WTC11 (cell line): ENCODE data around the gene CXCL8. TPM values are rescaled to one million over a fixed set of nuclear protein-coding genes. Genes with fewer than 3 reads are reported as not detected.
A peak's percentile ranks its signal among the peaks of the same experiment; 100 is the strongest.

ENCODE experiments used
- ATAC-seq: fragments of 200-7000 bp; cut with Tn5 transposase; 2 replicates; pipeline ENCODE4 v1.10.0; 2021; ENCODE audit warnings: mild to moderate bottlenecking, moderate library complexity
- CTCF ChIA-PET: fragments of 300-600 bp; sonication (Branson Sonifier 250); formaldehyde crosslinking; loops from one replicate; lab custom pipeline; 2021; ENCODE audit warnings: antibody characterized with exemption; lab: Charles Lee
- POLR2A ChIA-PET: fragments of 350-600 bp; sonication (Branson Sonifier 250); formaldehyde crosslinking; loops from one replicate; lab custom pipeline; 2021; ENCODE audit warnings: antibody characterized with exemption; lab: Charles Lee
- DNase-seq: peaks from one replicate; pipeline ENCODE4 v3.0.0; 2021; ENCODE audit warnings: low spot score
- H3K27ac Mint-ChIP-seq: 2 replicates; pipeline ENCODE4 v1.8.0; 2021; ENCODE audit warnings: mixed read lengths
- H3K27me3 Mint-ChIP-seq: 2 replicates; pipeline ENCODE4 v1.8.0; 2021; ENCODE audit warnings: low read depth, mild to moderate bottlenecking, moderate library complexity, mixed read lengths
- H3K36me3 Mint-ChIP-seq: 2 replicates; pipeline ENCODE4 v1.8.0; 2021; ENCODE audit warnings: mixed read lengths
- H3K4me1 Mint-ChIP-seq: 2 replicates; pipeline ENCODE4 v1.8.0; 2022; ENCODE audit warnings: mixed read lengths
- H3K4me3 Mint-ChIP-seq: 2 replicates; pipeline ENCODE4 v1.8.0; 2021; ENCODE audit warnings: mild to moderate bottlenecking, moderate library complexity, mixed read lengths
- H3K9me3 Mint-ChIP-seq: 2 replicates; pipeline ENCODE4 v1.8.0; 2021; ENCODE audit warnings: mixed read lengths
- E2F1 ChIP-seq: sonication (generic); formaldehyde crosslinking; IDR thresholded peaks from 2 replicates; pipeline ENCODE4 v1.8.0; 2022; ENCODE audit warnings: mild to moderate bottlenecking, missing genetic modification reagents
- ERG ChIP-seq: fragments of 250-450 bp; sonication (Bioruptor Pico); IDR thresholded peaks from 2 replicates; pipeline ENCODE4 v1.8.0; 2021; ENCODE audit warnings: mild to moderate bottlenecking
- ETV6 ChIP-seq: sonication (generic); formaldehyde crosslinking; IDR thresholded peaks from 2 replicates; pipeline ENCODE4 v1.8.1; 2022; ENCODE audit warnings: mild to moderate bottlenecking, missing genetic modification reagents
- FOXK1 ChIP-seq: sonication (generic); formaldehyde crosslinking; IDR thresholded peaks from 2 replicates; pipeline ENCODE4 v1.8.0; 2022; ENCODE audit warnings: mild to moderate bottlenecking, moderate library complexity, missing genetic modification reagents
- GABPB1 ChIP-seq: sonication (generic); formaldehyde crosslinking; IDR thresholded peaks from 2 replicates; pipeline ENCODE4 v1.8.1; 2023; ENCODE audit warnings: mild to moderate bottlenecking, missing genetic modification reagents
- HMGA2 ChIP-seq: fragments of 250-450 bp; sonication (Bioruptor Pico); IDR thresholded peaks from 2 replicates; pipeline ENCODE4 v1.4.0; 2021; ENCODE audit warnings: mild to moderate bottlenecking, moderate library complexity
- NR2C2 ChIP-seq: sonication (generic); formaldehyde crosslinking; IDR thresholded peaks from 2 replicates; pipeline ENCODE4 v1.8.0; 2022; ENCODE audit warnings: mild to moderate bottlenecking, missing genetic modification reagents
- SMAD3 ChIP-seq: sonication (generic); formaldehyde crosslinking; IDR thresholded peaks from 2 replicates; pipeline ENCODE4 v1.8.0; 2022; ENCODE audit warnings: missing genetic modification reagents, mild to moderate bottlenecking, borderline replicate concordance
- STAT6 ChIP-seq: sonication (generic); formaldehyde crosslinking; conservative IDR thresholded peaks from 2 replicates; pipeline ENCODE4 v1.8.1; 2023; ENCODE audit warnings: mild to moderate bottlenecking, low read depth, missing genetic modification reagents, moderate library complexity
- ZBTB43 ChIP-seq: sonication (generic); formaldehyde crosslinking; IDR thresholded peaks from 2 replicates; pipeline ENCODE4 v1.8.1; 2023; ENCODE audit warnings: mild to moderate bottlenecking, missing genetic modification reagents
- ZNF232 ChIP-seq: sonication (generic); formaldehyde crosslinking; IDR thresholded peaks from 2 replicates; pipeline ENCODE4 v1.8.0; 2022; ENCODE audit warnings: mild to moderate bottlenecking, missing genetic modification reagents
- ZNF263 ChIP-seq: sonication (generic); formaldehyde crosslinking; IDR thresholded peaks from 2 replicates; pipeline ENCODE4 v1.8.1; 2022; ENCODE audit warnings: low read depth, mild to moderate bottlenecking, moderate library complexity, missing genetic modification reagents
- ZNF396 ChIP-seq: fragments of 250-450 bp; sonication (Bioruptor Pico); IDR thresholded peaks from 2 replicates; pipeline ENCODE4 v1.8.0; 2021; ENCODE audit warnings: mild to moderate bottlenecking, moderate library complexity, borderline replicate concordance
- total RNA-seq: library from RNA; stranded (reverse); gene quantifications from 3 replicates; pipeline ENCODE4 v1.2.3, GENCODE V29; 2021
- TF ChIP-seq, protein P1 (sequence below): fragments of 250-450 bp; sonication (Bioruptor Pico); IDR thresholded peaks from 2 replicates; pipeline ENCODE4 v1.9.0; 2021; ENCODE audit warnings: moderate library complexity, mild to moderate bottlenecking, inconsistent platforms, borderline replicate concordance
- TF ChIP-seq, protein P2 (sequence below): sonication (generic); formaldehyde crosslinking; IDR thresholded peaks from 2 replicates; pipeline ENCODE4 v1.8.0; 2023; ENCODE audit warnings: missing genetic modification reagents, mild to moderate bottlenecking, borderline replicate concordance
- TF ChIP-seq, protein P3 (sequence below): sonication (generic); formaldehyde crosslinking; IDR thresholded peaks from 2 replicates; pipeline ENCODE4 v1.8.1; 2023; ENCODE audit warnings: mild to moderate bottlenecking, moderate library complexity, missing genetic modification reagents
- TF ChIP-seq, protein P4 (sequence below): sonication (generic); formaldehyde crosslinking; conservative IDR thresholded peaks from 2 replicates; pipeline ENCODE4 v1.8.1; 2022; ENCODE audit warnings: mild to moderate bottlenecking, missing genetic modification reagents

Gene CXCL8
- total RNA-seq, 1 experiment from 2014 or later = not detected

GRCh38 chr4:73703320-73703719, 37.0 kb upstream of the CXCL8 start (continued):
- TF ChIP-seq E2F1 (CRISPR knock-in tag) (no peak), ERG (CRISPR knock-in tag) (no peak), FOXK1 (CRISPR knock-in tag) (no peak), ZNF396 (CRISPR knock-in tag) (no peak)
- TF ChIP-seq, protein P1, sequence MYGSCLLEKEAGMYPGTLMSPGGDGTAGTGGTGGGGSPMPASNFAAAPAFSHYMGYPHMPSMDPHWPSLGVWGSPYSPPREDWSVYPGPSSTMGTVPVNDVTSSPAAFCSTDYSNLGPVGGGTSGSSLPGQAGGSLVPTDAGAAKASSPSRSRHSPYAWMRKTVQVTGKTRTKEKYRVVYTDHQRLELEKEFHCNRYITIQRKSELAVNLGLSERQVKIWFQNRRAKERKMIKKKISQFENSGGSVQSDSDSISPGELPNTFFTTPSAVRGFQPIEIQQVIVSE (CRISPR knock-in tag) = no peak
- TF ChIP-seq, all 79 proteins: peak for 0

- peak overlapping the region; percentile 94 for H3K27ac Mint-ChIP-seq
- peaks cover 19% of the 10 kb centered on the region for H3K9me3 Mint-ChIP-seq
- DNase-seq = no peak
- ChIA-PET POLR2A (no interaction called here), CTCF (interaction anchor here (1.1 to 1.3 kb wide), 2 partner anchors 430 to 484 kb away, joined by 3 to 4 read pairs; no protein-coding TSS in a partner anchor)
- TF ChIP-seq, protein P2, sequence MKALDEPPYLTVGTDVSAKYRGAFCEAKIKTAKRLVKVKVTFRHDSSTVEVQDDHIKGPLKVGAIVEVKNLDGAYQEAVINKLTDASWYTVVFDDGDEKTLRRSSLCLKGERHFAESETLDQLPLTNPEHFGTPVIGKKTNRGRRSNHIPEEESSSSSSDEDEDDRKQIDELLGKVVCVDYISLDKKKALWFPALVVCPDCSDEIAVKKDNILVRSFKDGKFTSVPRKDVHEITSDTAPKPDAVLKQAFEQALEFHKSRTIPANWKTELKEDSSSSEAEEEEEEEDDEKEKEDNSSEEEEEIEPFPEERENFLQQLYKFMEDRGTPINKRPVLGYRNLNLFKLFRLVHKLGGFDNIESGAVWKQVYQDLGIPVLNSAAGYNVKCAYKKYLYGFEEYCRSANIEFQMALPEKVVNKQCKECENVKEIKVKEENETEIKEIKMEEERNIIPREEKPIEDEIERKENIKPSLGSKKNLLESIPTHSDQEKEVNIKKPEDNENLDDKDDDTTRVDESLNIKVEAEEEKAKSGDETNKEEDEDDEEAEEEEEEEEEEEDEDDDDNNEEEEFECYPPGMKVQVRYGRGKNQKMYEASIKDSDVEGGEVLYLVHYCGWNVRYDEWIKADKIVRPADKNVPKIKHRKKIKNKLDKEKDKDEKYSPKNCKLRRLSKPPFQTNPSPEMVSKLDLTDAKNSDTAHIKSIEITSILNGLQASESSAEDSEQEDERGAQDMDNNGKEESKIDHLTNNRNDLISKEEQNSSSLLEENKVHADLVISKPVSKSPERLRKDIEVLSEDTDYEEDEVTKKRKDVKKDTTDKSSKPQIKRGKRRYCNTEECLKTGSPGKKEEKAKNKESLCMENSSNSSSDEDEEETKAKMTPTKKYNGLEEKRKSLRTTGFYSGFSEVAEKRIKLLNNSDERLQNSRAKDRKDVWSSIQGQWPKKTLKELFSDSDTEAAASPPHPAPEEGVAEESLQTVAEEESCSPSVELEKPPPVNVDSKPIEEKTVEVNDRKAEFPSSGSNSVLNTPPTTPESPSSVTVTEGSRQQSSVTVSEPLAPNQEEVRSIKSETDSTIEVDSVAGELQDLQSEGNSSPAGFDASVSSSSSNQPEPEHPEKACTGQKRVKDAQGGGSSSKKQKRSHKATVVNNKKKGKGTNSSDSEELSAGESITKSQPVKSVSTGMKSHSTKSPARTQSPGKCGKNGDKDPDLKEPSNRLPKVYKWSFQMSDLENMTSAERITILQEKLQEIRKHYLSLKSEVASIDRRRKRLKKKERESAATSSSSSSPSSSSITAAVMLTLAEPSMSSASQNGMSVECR (CRISPR knock-in tag) = no peak
- peak; percentile 95 for TF ChIP-seq GABPB1 (CRISPR knock-in tag)
- no peaks in the 10 kb centered on the region; the same call in 1 of the 2 replicates for H3K36me3 Mint-ChIP-seq
- no peaks in the 10 kb centered on the region for H3K27me3 Mint-ChIP-seq
- H3K4me3 Mint-ChIP-seq = peak overlapping the region; percentile 38; the same call in 1 of the 2 replicates
- peaks cover 41% of the 10 kb centered on the region for H3K4me1 Mint-ChIP-seq
- ATAC-seq = peak; percentile 70
Observed at GRCh38 chr4:73704314-73705055, 35.9 kb upstream of the CXCL8 start.

DNA sequence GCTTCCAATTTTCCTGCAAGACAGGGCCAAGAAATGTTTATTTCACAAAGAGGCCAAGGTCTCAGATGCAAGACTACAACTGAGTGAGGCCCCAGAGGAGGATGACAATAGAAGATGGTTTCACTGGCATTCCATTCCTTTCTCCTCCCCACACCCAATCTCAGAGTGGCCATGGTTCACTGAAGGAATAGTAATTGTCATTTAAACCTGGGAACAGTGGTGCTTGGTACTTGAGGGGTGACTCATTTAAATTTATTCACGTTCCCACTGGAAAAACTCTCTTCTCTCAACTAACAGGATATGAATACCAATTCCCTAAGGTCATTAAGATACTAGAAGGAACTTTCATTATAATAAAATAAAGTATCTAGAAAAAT, 35.3 kb upstream of the CXCL8 start:
- CTCF ChIA-PET = interaction anchor here (1.1 to 1.3 kb wide), 2 partner anchors 430 to 484 kb away, joined by 3 to 4 read pairs; no protein-coding TSS in a partner anchor
- no peaks in the 10 kb centered on the region for H3K27me3 Mint-ChIP-seq
- H3K36me3 Mint-ChIP-seq = no peaks in the 10 kb centered on the region; the same call in 1 of the 2 replicates
- ATAC-seq (peak; percentile 92), DNase-seq (no peak)
- peaks cover 44% of the 10 kb centered on the region for H3K4me1 Mint-ChIP-seq
- POLR2A ChIA-PET = no interaction called here
- H3K27ac Mint-ChIP-seq = peak overlapping the region; percentile 94
- peaks cover 19% of the 10 kb centered on the region for H3K9me3 Mint-ChIP-seq
- H3K4me3 Mint-ChIP-seq = peak overlapping the region; percentile 38; the same call in 1 of the 2 replicates
- TF ChIP-seq SMAD3 (CRISPR knock-in tag) (no peak), STAT6 (CRISPR knock-in tag) (no peak), ZNF263 (CRISPR knock-in tag) (no peak), HMGA2 (CRISPR knock-in tag) (no peak), ZNF232 (CRISPR knock-in tag) (no peak), ETV6 (CRISPR knock-in tag) (no peak), ZBTB43 (CRISPR knock-in tag) (no peak), NR2C2 (CRISPR knock-in tag) (no peak)
- TF ChIP-seq, protein P3, sequence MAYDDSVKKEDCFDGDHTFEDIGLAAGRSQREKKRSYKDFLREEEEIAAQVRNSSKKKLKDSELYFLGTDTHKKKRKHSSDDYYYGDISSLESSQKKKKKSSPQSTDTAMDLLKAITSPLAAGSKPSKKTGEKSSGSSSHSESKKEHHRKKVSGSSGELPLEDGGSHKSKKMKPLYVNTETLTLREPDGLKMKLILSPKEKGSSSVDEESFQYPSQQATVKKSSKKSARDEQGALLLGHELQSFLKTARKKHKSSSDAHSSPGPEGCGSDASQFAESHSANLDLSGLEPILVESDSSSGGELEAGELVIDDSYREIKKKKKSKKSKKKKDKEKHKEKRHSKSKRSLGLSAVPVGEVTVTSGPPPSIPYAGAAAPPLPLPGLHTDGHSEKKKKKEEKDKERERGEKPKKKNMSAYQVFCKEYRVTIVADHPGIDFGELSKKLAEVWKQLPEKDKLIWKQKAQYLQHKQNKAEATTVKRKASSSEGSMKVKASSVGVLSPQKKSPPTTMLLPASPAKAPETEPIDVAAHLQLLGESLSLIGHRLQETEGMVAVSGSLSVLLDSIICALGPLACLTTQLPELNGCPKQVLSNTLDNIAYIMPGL = no peak
- TF ChIP-seq, protein P4, sequence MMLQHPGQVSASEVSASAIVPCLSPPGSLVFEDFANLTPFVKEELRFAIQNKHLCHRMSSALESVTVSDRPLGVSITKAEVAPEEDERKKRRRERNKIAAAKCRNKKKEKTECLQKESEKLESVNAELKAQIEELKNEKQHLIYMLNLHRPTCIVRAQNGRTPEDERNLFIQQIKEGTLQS (CRISPR knock-in tag) = no peak
